ENCODE measurements around the gene MUL1. TPM values are rescaled to one million over a fixed set of nuclear protein-coding genes. Genes with fewer than 3 reads are reported as not detected.
A peak's percentile ranks its signal among the peaks of the same experiment; 100 is the strongest.

MUL1 gene
- total and polyA plus RNA-seq, 9 of the 15 experiments (the other 6 are each of a cell fraction or from before 2014, with no cell fraction given), result 10.4 to 32.9 (median 19.3) TPM

- ChIA-PET CTCF (ENCODE audit: low intra/inter-chr PET ratio) (no interaction called here), POLR2A (interaction anchor here (1.5 kb wide), 1 partner anchor 16 kb away, joined by 3 read pairs; no protein-coding TSS in a partner anchor)
- Histone ChIP-seq H3K9me1 (ENCODE audit: control insufficient read depth, insufficient read depth, low read length) (no peaks in the 10 kb centered on the region), H3K27me3 (ENCODE audit: control insufficient read depth in 2 of 2, insufficient read depth in 2 of 2, low read length in 2 of 2) (peaks cover 13 to 14% of the 10 kb centered on the region in 2 experiments; a peak in 4 of 5 replicates), H3K27ac (ENCODE audit: extremely low read depth, low read depth, low read length) (peak overlapping the region; percentile 78), H3K9ac (ENCODE audit: insufficient read depth in 1 of 2, low read depth in 2 of 2, low read length in 2 of 2) (peak overlapping the region; percentile 76 to 95), H2AFZ (ENCODE audit: low read depth, low read length) (peak overlapping the region; percentile 100), H3K4me3 (peak overlapping the region; percentile 86), H3K4me2 (ENCODE audit: insufficient read depth, low read length) (peak overlapping the region; percentile 99), H3K79me2 (ENCODE audit: control insufficient read depth, insufficient read depth, low read length) (peaks cover 40% of the 10 kb centered on the region), H3K9me3 (replicated peaks; ENCODE audit: control insufficient read depth, insufficient read depth, low read depth, low read length) (peaks cover 7% of the 10 kb centered on the region; the same call in 1 of the 2 replicates), H3K36me3 (ENCODE audit: control insufficient read depth, insufficient read depth, low read length) (peaks cover 33% of the 10 kb centered on the region), H3K4me1 (replicated peaks in 1 of 2; ENCODE audit: control insufficient read depth in 2 of 2, insufficient read depth in 2 of 2, low read length in 2 of 2) (peaks cover 3 to 11% of the 10 kb centered on the region in 2 experiments; a peak in 3 of 5 replicates), H4K20me1 (replicated peaks; ENCODE audit: control insufficient read depth, insufficient read depth, low read length) (no peaks in the 10 kb centered on the region; the same call in 1 of the 2 replicates)
- in situ Hi-C loops (cut with MboI), result no loop called here
- DNase-seq (ENCODE audit: extremely low read depth in 1 of 4, low spot score in 3 of 4), result peak in 2 of 4 experiments; percentile 27 to 41
- intact Hi-C loops (cut with micrococcal nuclease), result no loop called here
- whole genome bisulfite sequencing (ENCODE audit: insufficient coverage, low coverage, missing lambda C conversion rate), result 3% methylated on average over 5 of the region's 5 CpGs
- BruUV-seq (replicated peaks), result no TSS peak
- ATAC-seq, result peak; percentile 16
- TF ChIP-seq SNIP1 (IDR thresholded peaks at IDR 0.05; ENCODE audit: low read depth) (0 out of 2 replicates have a peak, but pooled peaks have one; percentile 26), BRD4 (IDR thresholded peaks at IDR 0.05) (0 out of 2 replicates have a peak, but pooled peaks have one; percentile 7), CREBBP (IDR thresholded peaks at IDR 0.05; ENCODE audit: low read depth, low read length) (no peak)
- no peak for FAIRE-seq
Measured at GRCh38 chr1:20507248-20507563, 745 bp downstream of the MUL1 start.

GRCh38 chr1:20505488-20505887 is 2.5 kb downstream of the MUL1 start:
- Histone ChIP-seq H3K27ac (ENCODE audit: extremely low read depth, low read depth, low read length) (no peak overlapping the region), H3K27me3 (ENCODE audit: control insufficient read depth in 2 of 2, insufficient read depth in 2 of 2, low read length in 2 of 2) (peaks cover 0 to 3% of the 10 kb centered on the region in 2 experiments; a peak in 1 of 5 replicates), H3K9ac (ENCODE audit: insufficient read depth in 1 of 2, low read depth in 2 of 2, low read length in 2 of 2) (no peak overlapping the region), H3K4me3 (no peak overlapping the region), H4K20me1 (replicated peaks; ENCODE audit: control insufficient read depth, insufficient read depth, low read length) (no peaks in the 10 kb centered on the region; the same call in 1 of the 2 replicates), H3K4me2 (ENCODE audit: insufficient read depth, low read length) (no peak overlapping the region), H3K9me3 (replicated peaks; ENCODE audit: control insufficient read depth, insufficient read depth, low read depth, low read length) (peaks cover 7% of the 10 kb centered on the region; the same call in 1 of the 2 replicates), H2AFZ (ENCODE audit: low read depth, low read length) (no peak overlapping the region), H3K36me3 (ENCODE audit: control insufficient read depth, insufficient read depth, low read length) (peaks cover 50% of the 10 kb centered on the region), H3K9me1 (ENCODE audit: control insufficient read depth, insufficient read depth, low read length) (no peaks in the 10 kb centered on the region), H3K79me2 (ENCODE audit: control insufficient read depth, insufficient read depth, low read length) (peaks cover 40% of the 10 kb centered on the region), H3K4me1 (replicated peaks in 1 of 2; ENCODE audit: control insufficient read depth in 2 of 2, insufficient read depth in 2 of 2, low read length in 2 of 2) (peaks cover 3 to 11% of the 10 kb centered on the region in 2 experiments; a peak in 3 of 5 replicates)
- ATAC-seq, result no peak
- TF ChIP-seq ZNF512 (tag; IDR thresholded peaks at IDR 0.05) (peak; percentile 85), TEAD4 (IDR thresholded peaks at IDR 0.05; ENCODE audit: low read length) (no peak), TEAD4 (CRISPR knock-in tag; IDR thresholded peaks at IDR 0.05; ENCODE audit: borderline replicate concordance) (no peak), ZBTB49 (CRISPR knock-in tag; IDR thresholded peaks at IDR 0.05; ENCODE audit: borderline replicate concordance) (no peak)
- 88% methylated on average over 1 of the region's 1 CpG for WGBS (ENCODE audit: insufficient coverage, low coverage, missing lambda C conversion rate)
- POLR2A ChIA-PET, result interaction anchor here (0.7 kb wide), 1 partner anchor 14 kb away, joined by 3 read pairs; no protein-coding TSS in a partner anchor
- CTCF ChIA-PET (ENCODE audit: low intra/inter-chr PET ratio), result no interaction called here
- DNase-seq (ENCODE audit: extremely low read depth in 1 of 4, low spot score in 3 of 4), result no peak
- no peak for FAIRE-seq
- intact Hi-C loops (cut with micrococcal nuclease) (no loop called here), in situ Hi-C loops (cut with MboI) (no loop called here)
- BruUV-seq (replicated peaks), result no TSS peak
